H1 (cell line): ENCODE data around the gene BRMS1. TPM values are rescaled to one million over a fixed set of nuclear protein-coding genes. Genes with fewer than 3 reads are reported as not detected.

ENCODE experiments used
- CTCF ChIA-PET: fragments of 300-600 bp; sonication (Branson Sonifier 250); formaldehyde crosslinking; loops from one replicate; lab custom pipeline; 2021; ENCODE audit not compliant: partially characterized antibody; lab: Charles Lee
- POLR2A ChIA-PET: fragments of 300-600 bp; sonication (Branson Sonifier 250); formaldehyde crosslinking; loops from one replicate; lab custom pipeline; 2021; ENCODE audit warnings: inconsistent platforms; ENCODE audit not compliant: partially characterized antibody; lab: Charles Lee
- DNase-seq, 2 experiments: peaks; one replicate each; pipeline versions ENCODE4 v3.0.0 to v3.0.0-alpha.2; 2010 to 2022; ENCODE audit warnings: low spot score in 2 of 2, low read depth in 1 of 2, mixed read lengths in 1 of 2
- FAIRE-seq: peaks from 2 replicates; lab custom pipeline; 2011; peaks lifted over from hg19 to GRCh38; lab: Jason Lieb, UNC
- H2AFZ ChIP-seq: 2 replicates; pipeline ENCODE4 v1.8.1; 2012; ENCODE audit warnings: low read length, inconsistent platforms
- H2AK5ac ChIP-seq: 2 replicates; pipeline ENCODE4 v1.6.1; 2013; ENCODE audit warnings: low read depth, low read length
- H2BK120ac ChIP-seq: replicated peaks from 2 replicates; pipeline ENCODE3; 2013; ENCODE audit warnings: low read depth, low read length, inconsistent platforms
- H2BK12ac ChIP-seq: 2 replicates; pipeline ENCODE4 v1.6.1; 2013; ENCODE audit warnings: low read depth, low read length
- H2BK15ac ChIP-seq: 2 replicates; pipeline ENCODE4 v1.6.1; 2013; ENCODE audit warnings: low read length
- H2BK20ac ChIP-seq: 2 replicates; pipeline ENCODE4 v1.6.1; 2013; ENCODE audit warnings: low read length
- H2BK5ac ChIP-seq: 2 replicates; pipeline ENCODE4 v1.6.1; 2013; ENCODE audit warnings: low read depth, low read length
- H3K14ac ChIP-seq: 2 replicates; pipeline ENCODE4 v1.6.1; 2013; ENCODE audit warnings: inconsistent platforms; ENCODE audit not compliant: insufficient read length
- H3K18ac ChIP-seq: 2 replicates; pipeline ENCODE4 v1.6.1; 2013; ENCODE audit warnings: low read length; ENCODE audit errors: extremely low read depth
- H3K23ac ChIP-seq: 2 replicates; pipeline ENCODE4 v1.6.1; 2013; ENCODE audit warnings: inconsistent platforms; ENCODE audit not compliant: insufficient read length
- H3K23me2 ChIP-seq: 2 replicates; pipeline ENCODE4 v1.6.1; 2013; ENCODE audit warnings: low read depth, low read length
- H3K27ac ChIP-seq: 2 replicates; pipeline ENCODE4 v1.6.1; 2011; ENCODE audit warnings: low read depth, low read length, inconsistent platforms
- H3K27me3 ChIP-seq, 4 experiments: replicated peaks in 1 of 4; 1 replicate in 1 of 4; 2 replicates in 3 of 4; pipeline versions ENCODE4 v1.6.1 to v1.8.1; 2011 to 2013; ENCODE audit warnings: low read length in 3 of 4, mild to moderate bottlenecking in 3 of 4, inconsistent platforms in 2 of 4, mixed read lengths in 2 of 4, moderate library complexity in 1 of 4; ENCODE audit not compliant: control insufficient read depth in 3 of 4, insufficient read depth in 3 of 4; ENCODE audit errors: extremely low read depth in 1 of 4
- H3K36me3 ChIP-seq, 4 experiments: 2 replicates each; pipeline versions ENCODE4 v1.6.1 to v1.8.1; 2011 to 2013; ENCODE audit warnings: mild to moderate bottlenecking in 4 of 4, low read length in 3 of 4, moderate library complexity in 2 of 4, control low read depth in 1 of 4, inconsistent platforms in 1 of 4; ENCODE audit not compliant: insufficient read depth in 4 of 4, control insufficient read depth in 2 of 4
- H3K4ac ChIP-seq: replicated peaks from 2 replicates; pipeline ENCODE3; 2013; ENCODE audit warnings: low read length, low read depth, mixed read lengths, inconsistent platforms; ENCODE audit not compliant: insufficient read length
- H3K4me1 ChIP-seq, 4 experiments: replicated peaks in 1 of 4; 1 replicate in 1 of 4; 2 replicates in 3 of 4; pipeline versions ENCODE4 v1.6.1 to v1.8.1; 2011 to 2013; ENCODE audit warnings: low read length in 3 of 4, inconsistent platforms in 2 of 4, mixed read lengths in 1 of 4; ENCODE audit not compliant: insufficient read depth in 4 of 4, control insufficient read depth in 3 of 4
- H3K4me2 ChIP-seq, 2 experiments: 2 replicates each; pipeline versions ENCODE4 v1.6.1 to v1.8.1; 2011 to 2013; ENCODE audit warnings: low read depth in 2 of 2, low read length in 2 of 2, control low read depth in 1 of 2, inconsistent platforms in 1 of 2, mild to moderate bottlenecking in 1 of 2; ENCODE audit not compliant: insufficient read depth in 1 of 2
- H3K4me3 ChIP-seq, 4 experiments: fragments of 200-600, 300-600 bp in 1 of 4; sonication (generic), shearing (Covaris generic), sonication (Bioruptor Twin) in 1 of 4; 2 replicates each; pipeline versions ENCODE4 v1.5.1 to v1.8.1; 2011 to 2016; ENCODE audit warnings: low read length in 4 of 4, low read depth in 3 of 4, control low read depth in 2 of 4, inconsistent platforms in 2 of 4, mild to moderate bottlenecking in 2 of 4, mixed read lengths in 1 of 4, moderate library complexity in 1 of 4; ENCODE audit not compliant: insufficient read depth in 2 of 4; ENCODE audit errors: extremely low read depth in 1 of 4
- H3K56ac ChIP-seq: replicated peaks from 2 replicates; pipeline ENCODE3; 2013; ENCODE audit warnings: low read depth, mild to moderate bottlenecking, mixed read lengths, low read length, inconsistent platforms; ENCODE audit not compliant: insufficient read length
- H3K79me1 ChIP-seq: 2 replicates; pipeline ENCODE4 v1.6.1; 2013; ENCODE audit warnings: low read depth, low read length, control low read depth
- H3K79me2 ChIP-seq, 2 experiments: 2 replicates each; pipeline versions ENCODE4 v1.6.1 to v1.8.1; 2012 to 2013; ENCODE audit warnings: low read length in 2 of 2, mild to moderate bottlenecking in 2 of 2, inconsistent platforms in 1 of 2; ENCODE audit not compliant: insufficient read depth in 2 of 2, control insufficient read depth in 1 of 2
- H3K9ac ChIP-seq, 4 experiments: replicated peaks in 1 of 4; 1 replicate in 1 of 4; 2 replicates in 3 of 4; pipeline versions ENCODE4 v1.6.1 to v1.8.1; 2011 to 2013; ENCODE audit warnings: low read depth in 3 of 4, low read length in 3 of 4, control low read depth in 2 of 4, mild to moderate bottlenecking in 2 of 4, moderate library complexity in 2 of 4, inconsistent platforms in 1 of 4; ENCODE audit errors: extremely low read depth in 1 of 4
- H3K9me3 ChIP-seq, 2 experiments: 2 replicates each; pipeline versions ENCODE4 v1.6.1 to v1.8.1; 2012 to 2013; ENCODE audit warnings: mild to moderate bottlenecking in 2 of 2, moderate library complexity in 2 of 2, control low read depth in 1 of 2, inconsistent platforms in 1 of 2, low read depth in 1 of 2, low read length in 1 of 2, mixed read lengths in 1 of 2; ENCODE audit not compliant: insufficient read depth in 2 of 2
- H4K20me1 ChIP-seq, 2 experiments: replicated peaks in 1 of 2; 2 replicates each; pipeline versions ENCODE3 to v1.8.1; 2011 to 2013; ENCODE audit warnings: inconsistent platforms in 2 of 2, low read length in 2 of 2, mild to moderate bottlenecking in 1 of 2; ENCODE audit not compliant: insufficient read depth in 2 of 2, control insufficient read depth in 1 of 2
- H4K5ac ChIP-seq: 2 replicates; pipeline ENCODE4 v1.6.1; 2013; ENCODE audit warnings: low read length, low read depth, mixed read lengths, inconsistent platforms; ENCODE audit not compliant: insufficient read length
- H4K8ac ChIP-seq: 2 replicates; pipeline ENCODE4 v1.8.0; 2013; ENCODE audit warnings: mild to moderate bottlenecking, moderate library complexity, low read length, inconsistent platforms; ENCODE audit not compliant: insufficient read depth; ENCODE audit errors: extremely low read depth
- H4K91ac ChIP-seq: replicated peaks from 2 replicates; pipeline ENCODE3; 2013; ENCODE audit warnings: low read length, mixed read lengths, inconsistent platforms; ENCODE audit not compliant: insufficient read length
- NRF1 ChIP-seq: IDR thresholded peaks from 2 replicates; pipeline ENCODE4 v1.6.1; 2011; ENCODE audit warnings: mild to moderate bottlenecking, low read depth, low read length, improper control_type of control experiment
- POLR2A ChIP-seq, 2 experiments: IDR thresholded peaks; 1 replicate in 1 of 2; 2 replicates in 1 of 2; pipeline ENCODE4 v1.6.1; 2011; ENCODE audit warnings: low read depth in 2 of 2, low read length in 2 of 2, mild to moderate bottlenecking in 2 of 2; ENCODE audit errors: control extremely low read depth in 1 of 2
- WGBS, 2 experiments: shearing (Covaris generic) in 1 of 2; methylation state at CpG; one replicate each; pipeline versions ENCODE4 v1.1.6 to v1.1.7; 2013 to 2015; ENCODE audit warnings: low lambda C conversion rate in 2 of 2, mixed read lengths in 2 of 2, inconsistent platforms in 1 of 2, low coverage in 1 of 2, missing lambda C conversion rate in 1 of 2; ENCODE audit not compliant: insufficient replicate concordance in 2 of 2, insufficient coverage in 1 of 2, insufficient read length in 1 of 2; ENCODE audit errors: extremely low coverage in 1 of 2, missing lambda C conversion rate in 1 of 2; 5-methylcytosine and 5-hydroxymethylcytosine counted together
- polyA plus RNA-seq, 7 experiments: library from polyadenylated mRNA; depleted of rRNA in 3 of 7; stranded (reverse) in 5 of 7; unstranded in 2 of 7; fragments of >200 nt in 5 of 7; fragments of 200-250 nt in 2 of 7; gene quantifications; 1 replicate in 5 of 7; 2 replicates in 1 of 7; 4 replicates in 1 of 7; pipeline versions ENCODE4 v1.2.1 to v1.2.3, GENCODE V29; 2011 to 2013; ENCODE audit warnings: missing spikeins in 2 of 7, mixed read lengths in 2 of 7
- total RNA-seq: library from RNA; stranded (reverse); fragmentation: NEBNext Ultra II Directional; extraction: Animal tissue kit (Norgen Biotek cat#: 25700); gene quantifications from 2 replicates; pipeline ENCODE4 v1.2.1, GENCODE V29; 2021

BRMS1 gene
- total and polyA plus RNA-seq, 2 of the 8 experiments (the other 6 are each of a cell fraction or from before 2014, with no cell fraction given) = 39.2 to 46.1 TPM

DNA sequence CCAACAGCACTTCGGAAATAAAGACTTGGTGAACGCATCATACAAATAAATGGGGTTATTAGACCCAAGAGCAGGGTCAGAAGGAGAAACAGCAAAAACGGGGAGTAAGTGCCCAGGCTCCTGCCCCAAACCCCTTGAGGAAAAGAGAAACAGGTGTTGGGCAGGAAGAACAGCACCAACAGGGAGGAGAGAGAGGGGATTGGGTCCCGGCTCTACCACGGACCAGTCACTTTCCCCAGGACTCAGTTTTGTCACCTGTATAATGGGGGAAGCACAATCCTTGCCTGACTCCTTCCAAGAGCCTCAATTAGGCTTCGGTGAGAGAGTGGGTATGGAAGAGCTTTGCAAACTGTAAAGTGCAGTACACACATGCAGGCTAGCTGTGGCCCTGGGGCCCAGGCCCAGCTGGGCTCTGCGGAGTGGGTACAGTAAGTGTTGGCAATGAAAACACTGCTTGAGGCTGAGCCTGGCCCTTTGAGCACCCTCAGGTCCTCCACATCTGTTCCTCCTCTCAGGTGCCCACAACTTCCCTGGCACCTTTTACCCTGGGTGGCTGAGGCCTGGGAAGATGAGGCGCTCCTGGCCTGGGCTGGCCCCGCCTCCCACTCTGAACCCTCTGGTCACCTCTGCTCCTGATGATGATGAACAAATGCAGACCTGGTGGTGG is 17.7 kb upstream of the BRMS1 start:
- FAIRE-seq = no peak
- Histone ChIP-seq H2BK12ac (no peak overlapping the region), H3K27ac (no peak overlapping the region), H3K4me2 (no peak overlapping the region), H3K79me2 (no peaks in the 10 kb centered on the region), H2BK120ac (no peak overlapping the region), H3K4me3 (no peak overlapping the region), H3K36me3 (peaks cover 24 to 43% (median 41%) of the 10 kb centered on the region in 4 experiments), H3K4ac (no peak overlapping the region), H4K91ac (no peak overlapping the region), H3K14ac (no peak overlapping the region), H2AFZ (no peak overlapping the region), H3K23ac (no peak overlapping the region), H3K18ac (no peak overlapping the region), H2BK15ac (no peak overlapping the region), H3K23me2 (no peaks in the 10 kb centered on the region), H3K27me3 (no peaks in the 10 kb centered on the region), H4K5ac (no peak overlapping the region), H3K79me1 (no peaks in the 10 kb centered on the region), H4K20me1 (peaks cover 3 to 21% of the 10 kb centered on the region in 2 experiments), H3K9me3 (no peaks in the 10 kb centered on the region), H3K9ac (no peak overlapping the region), H2BK5ac (no peak overlapping the region), H3K56ac (no peak overlapping the region), H2BK20ac (no peak overlapping the region), H3K4me1 (peaks cover 0 to 3% (median 0%) of the 10 kb centered on the region in 4 experiments; a peak in 1 of 7 replicates), H2AK5ac (no peak overlapping the region), H4K8ac (no peak overlapping the region)
- CTCF ChIA-PET = interaction anchor here (0.8 to 4.4 kb wide), 14 partner anchors 11 to 519 kb away, joined by 3 to 39 read pairs (median 5); partner anchors contain the start of genes NPAS4 and RIN1
- WGBS, 2 experiments = 88% methylated on average over 9 of the region's 9 CpGs; no CpG with 5 or more reads in 1 of the 2 experiments
- POLR2A ChIA-PET = interaction anchor here (0.7 to 28.7 kb wide), 9 partner anchors 6 to 361 kb away, joined by 3 to 487 read pairs (median 4); partner anchors contain the start of genes B4GAT1, BRMS1, CD248 and RIN1
- no peak for DNase-seq
- TF ChIP-seq NRF1 (no peak), POLR2A (IDR thresholded peaks at IDR 0.05; ENCODE audit: control extremely low read depth in 1 of 2, low read depth in 2 of 2, low read length in 2 of 2) (peak in 1 of 2 experiments; percentile 16; a peak in 2 of 3 replicates)
